GM19328 (cell line): ENCODE measurements around the gene SSR2.

Source experiments
- ATAC-seq: cut with Tn5 transposase; IDR thresholded peaks from one replicate; pipeline ENCODE4 v1.9.1; 2021; ENCODE audit warnings: mild to moderate bottlenecking, moderate library complexity; ENCODE audit not compliant: unreplicated experiment

The SSR2 gene

DNA sequence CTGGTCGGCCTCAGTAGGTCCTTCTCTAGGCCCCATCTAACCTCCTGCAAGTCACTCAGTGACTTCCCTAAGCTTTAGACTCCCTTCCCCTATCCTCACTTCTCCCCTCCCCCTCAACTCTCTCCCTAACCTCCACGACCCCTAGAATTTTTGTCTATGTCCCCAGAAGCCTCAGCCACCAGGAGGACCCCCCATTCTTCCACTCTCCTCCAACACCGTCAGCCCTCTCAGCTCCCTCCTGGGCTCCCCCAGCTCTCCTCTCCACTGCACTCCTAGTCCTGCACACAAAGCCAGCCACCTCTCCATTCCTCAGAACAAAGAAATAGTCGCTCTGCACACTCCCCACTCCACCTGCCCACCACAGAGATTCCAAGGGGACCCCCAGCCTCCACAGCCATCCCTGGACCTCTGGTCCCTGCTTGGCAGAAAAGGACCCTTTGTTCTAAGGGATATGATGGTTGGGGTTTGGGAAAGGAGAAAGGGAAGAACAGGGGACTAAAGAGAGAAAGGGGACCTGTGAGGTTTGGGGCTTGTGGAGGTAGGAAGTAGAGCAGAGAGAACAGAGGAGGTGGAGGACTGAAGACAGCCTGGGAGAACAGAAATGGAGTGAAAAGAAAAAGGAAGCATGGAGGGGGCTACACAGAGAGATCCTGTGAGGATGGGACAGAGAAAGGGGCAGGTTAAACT, 45.2 kb downstream of the SSR2 start:
- no peak for ATAC-seq

DNA sequence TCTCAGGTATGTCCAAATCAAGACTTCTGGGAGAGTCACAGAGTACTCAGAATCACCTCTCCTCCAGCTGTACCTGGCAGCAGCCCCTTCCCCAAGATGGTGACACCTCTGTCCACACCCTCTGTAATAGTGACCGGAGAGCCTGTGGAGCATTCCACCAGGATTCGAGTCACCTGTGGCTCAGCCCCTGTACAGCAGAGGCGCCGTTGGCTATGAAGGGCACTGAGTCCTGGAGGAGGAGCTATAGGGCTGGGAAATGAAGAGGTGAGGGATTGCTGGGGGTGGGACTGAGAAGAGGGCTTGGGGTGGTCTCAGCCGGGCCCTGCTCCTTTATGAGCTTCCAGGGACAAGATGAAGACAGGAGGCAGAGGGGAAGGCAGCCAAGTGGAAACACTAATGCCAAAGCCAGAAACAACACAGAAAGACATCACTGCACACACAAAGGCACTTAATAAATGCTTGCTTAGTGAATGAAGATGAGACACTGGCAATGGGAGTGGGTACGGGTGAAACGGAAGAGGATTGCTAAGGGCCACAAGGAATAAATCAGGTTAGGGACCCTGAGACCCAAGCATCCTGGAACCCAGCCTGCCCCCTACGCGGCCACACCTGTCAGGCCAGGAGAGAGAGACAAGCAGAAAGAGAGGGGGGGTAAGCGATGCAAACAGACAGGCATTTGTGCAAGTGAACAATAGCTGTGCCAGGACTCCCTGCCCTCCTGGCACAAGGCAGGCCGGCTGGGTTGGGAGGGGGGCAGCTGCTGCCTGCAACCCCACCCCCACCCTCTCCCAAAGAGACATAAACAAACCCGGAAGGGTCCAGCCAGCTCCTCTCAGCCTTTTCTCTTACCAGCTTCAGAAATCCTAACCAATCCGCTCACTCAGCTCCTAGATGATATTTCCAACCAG, 46.3 kb downstream of the SSR2 start:
- no peak for ATAC-seq

DNA sequence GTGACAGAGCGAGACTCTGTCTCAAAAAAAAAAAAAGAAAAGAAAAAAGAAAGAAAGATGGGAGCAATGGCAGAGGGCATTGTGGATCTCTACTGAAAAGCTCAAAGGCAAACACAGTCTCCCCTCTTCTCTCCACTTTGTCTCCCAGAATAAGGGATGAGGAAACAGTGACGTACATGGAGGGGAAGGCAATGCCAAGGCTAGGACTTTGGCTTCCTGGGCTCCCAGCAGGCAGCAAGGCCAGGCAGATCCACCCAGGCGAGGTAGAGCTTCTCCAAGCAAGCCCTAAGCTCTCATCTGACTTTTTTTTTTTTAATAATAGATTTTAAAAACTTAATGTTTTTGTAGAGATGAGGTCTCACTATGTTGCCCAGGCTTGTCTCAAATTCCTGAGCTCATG, 47.0 kb downstream of the SSR2 start:
- ATAC-seq, result no peak

DNA sequence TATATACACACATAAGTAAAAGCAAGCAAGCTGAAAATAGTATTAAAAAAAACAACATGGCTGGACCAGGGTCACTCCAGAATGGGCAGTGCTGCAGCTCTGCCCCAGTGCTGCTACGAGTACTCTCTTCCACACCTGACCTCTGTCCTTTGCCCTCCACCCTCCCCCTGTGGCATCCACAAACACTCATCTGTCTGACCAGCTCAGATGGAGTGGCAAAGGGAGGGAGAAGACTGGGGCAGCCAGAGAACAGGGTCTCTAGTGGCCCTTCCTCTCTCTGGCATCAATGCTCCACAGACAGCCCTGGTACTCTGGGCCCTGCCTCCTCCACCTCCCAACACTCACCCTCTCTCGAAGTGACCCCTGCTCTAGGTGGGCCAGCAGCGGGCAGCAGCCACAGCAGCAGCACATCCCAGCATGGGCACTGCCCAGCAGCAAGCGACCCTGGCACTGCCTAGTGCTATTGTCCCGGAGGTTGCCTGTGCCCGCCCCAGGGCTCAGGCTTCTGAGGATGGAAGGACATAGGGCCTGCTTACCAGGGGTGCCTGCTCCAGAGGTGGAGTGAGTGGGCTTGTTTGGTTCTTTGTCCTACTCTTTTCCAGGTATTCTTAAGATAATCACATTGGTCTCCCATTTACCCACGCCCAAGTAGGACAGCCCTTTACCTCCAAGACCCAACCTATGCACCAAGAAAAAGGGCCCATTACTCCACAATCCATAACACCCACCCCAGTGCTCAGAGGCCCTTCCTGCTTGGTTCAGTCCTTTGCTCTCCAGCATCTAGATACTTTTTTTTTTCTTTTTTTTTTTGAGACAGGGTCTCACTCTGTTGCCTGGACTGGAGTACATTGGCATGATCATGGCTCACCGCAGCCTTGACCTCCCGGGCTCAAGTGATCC, 48.6 kb downstream of the SSR2 start:
- no peak for ATAC-seq

DNA sequence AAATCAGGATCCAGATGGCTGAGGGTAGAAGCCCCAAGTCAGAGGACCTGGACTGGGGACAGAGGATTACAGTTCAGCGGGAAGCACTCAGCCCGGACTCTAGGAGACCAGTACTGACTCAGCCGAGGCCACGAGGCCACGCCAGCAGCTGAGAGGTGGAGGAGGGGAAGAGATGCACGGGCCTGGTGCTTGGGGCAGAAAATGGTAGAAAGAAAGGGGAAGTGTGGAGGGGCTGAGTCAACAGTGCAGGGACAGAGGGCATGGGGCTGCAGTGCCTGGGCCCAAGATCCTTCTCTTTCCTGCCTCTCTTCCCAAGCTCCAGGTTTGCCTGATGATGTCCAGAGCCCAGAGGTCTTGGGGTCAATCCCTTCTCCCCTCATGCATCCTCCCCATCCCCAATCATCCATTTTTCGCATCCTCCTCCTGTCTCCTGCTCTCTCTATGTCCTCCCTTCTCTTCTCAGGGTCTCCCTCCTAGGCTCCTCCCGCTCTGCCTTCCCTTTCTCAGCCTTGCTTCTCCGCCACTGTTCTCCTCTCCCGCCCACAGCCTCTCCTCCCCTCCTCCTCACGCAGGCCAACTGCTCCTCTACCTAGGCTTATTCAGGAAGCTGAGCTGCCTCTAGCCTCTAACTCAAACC, 50.1 kb downstream of the SSR2 start:
- ATAC-seq, result no peak

DNA sequence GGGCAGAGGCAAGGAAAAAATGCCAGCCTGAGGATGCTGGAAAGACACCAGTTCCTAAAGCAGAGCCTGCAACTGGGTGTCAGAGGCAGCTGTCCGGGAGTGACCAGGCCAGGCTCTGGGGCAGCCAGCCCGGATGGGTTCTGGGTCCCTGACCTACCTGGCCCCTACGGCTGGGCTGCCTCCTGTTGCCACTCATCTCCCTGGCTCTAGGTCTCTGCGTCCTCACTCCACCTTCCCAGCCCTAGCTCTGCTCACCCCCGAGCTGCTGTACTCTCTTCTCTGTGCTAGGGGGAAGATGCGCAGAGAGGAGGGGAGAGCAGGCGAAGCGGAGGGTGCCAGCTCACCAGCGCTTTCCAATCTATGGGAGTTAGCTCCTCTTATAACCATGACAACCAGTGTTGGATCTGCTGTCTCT, 51.4 kb downstream of the SSR2 start:
- no peak for ATAC-seq

DNA sequence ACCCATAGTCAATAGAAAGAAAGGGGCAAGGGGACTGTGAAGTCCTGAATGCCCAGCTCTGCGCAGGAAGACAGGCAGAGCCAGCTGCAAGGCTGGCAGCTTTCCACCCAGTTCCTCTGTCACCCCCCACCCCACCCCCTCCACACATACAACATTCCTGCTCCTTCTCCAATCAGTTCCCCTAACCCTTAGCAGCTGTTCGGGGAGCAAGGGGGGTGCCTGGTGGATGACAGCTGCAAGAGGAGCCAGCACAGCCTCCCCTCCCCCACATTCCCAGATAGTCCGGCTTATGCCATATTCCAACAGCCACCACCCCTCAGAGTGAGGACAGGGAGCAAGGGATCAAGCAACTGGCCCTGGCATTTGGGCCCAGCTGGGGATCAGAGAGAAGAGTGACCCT, 52.1 kb downstream of the SSR2 start:
- no peak for ATAC-seq

DNA sequence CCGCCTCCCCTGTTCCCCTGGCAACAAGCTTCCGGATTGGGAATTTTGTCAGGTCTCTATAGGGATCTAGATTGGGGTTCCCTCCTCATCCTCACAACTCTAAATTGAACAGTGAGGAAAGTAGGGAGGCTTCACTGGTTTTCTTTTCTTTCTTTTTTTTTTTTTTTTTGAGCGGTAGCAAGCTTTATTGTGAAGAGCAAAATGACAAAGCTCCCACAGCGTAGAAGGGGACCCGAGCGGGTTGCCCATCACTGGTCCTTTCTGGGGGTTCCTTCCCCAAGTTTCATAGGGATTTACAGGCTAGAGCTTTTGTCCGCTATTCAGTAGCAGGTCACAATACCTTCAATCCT, 52.7 kb downstream of the SSR2 start:
- no peak for ATAC-seq

DNA sequence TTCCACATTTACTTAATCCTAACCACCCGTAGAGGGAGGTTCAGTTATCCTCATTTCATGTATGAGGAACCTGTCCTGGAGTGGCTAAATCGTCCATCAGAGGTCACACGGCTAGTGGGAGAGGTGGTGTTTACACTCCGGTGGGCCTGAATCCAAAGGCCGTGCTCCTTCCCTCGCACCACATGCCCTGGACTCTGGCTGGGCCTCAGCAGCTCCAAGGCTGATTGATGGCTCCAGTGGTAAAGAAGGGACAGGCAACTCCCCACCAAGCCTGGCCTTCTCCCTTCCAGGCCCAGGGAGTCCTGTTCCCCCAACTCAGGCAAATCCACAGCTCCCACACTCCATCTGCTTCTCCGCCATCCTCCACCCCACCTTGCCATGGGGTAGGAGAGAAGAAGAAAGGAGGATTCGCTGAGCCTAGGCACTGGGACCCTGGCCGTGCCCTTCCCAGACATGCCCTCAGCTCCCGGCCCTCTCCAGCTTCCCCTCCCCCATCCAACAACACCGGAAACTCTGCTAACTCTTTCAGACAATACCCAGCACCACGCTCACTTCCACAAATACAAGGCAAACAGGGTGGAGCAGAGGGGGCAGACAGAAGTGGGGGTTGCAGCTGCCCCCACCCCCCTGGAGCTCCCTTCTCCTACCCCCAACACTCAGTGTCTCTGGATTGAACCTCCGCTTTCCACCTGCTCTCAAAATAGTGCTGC, 53.3 kb downstream of the SSR2 start:
- no peak for ATAC-seq

DNA sequence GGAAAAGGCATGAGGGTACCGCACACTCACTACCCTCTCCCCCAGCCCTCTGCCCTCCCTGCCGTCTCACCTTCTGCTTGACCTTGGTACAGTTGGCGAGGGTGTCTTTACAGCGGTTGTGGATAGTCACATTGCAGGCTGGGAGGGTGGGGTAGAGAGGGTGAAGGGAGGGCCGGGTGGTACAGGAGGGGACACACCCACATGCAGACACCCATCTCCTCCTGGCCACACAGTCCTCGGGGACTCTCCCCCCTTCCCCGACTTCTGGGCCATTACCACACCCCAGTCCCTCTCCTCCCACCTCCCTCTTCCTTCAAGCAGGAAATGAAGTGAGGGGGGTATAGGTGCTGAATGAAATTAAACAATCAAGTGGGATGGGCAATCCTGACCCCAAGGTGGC, 54.0 kb downstream of the SSR2 start:
- ATAC-seq, result no peak

DNA sequence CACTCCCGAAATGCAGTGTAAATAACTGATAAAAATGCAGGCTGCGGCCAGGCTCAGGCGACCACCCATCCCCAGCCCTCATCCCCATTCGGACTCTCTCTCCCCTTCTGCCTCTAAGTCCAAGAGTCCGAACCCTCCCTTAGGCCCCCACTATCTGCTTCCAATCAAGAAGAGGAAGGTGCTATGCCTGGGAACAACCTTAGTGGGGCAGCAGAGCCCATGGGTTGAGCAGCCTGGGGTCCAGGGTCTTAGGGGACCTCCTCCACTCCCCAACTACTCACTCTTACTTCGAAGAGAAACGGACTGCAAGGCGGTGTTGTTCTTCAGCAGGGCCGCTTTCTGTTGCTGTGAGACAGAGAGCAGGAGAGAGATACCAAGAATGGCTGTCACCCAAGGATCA, 54.6 kb downstream of the SSR2 start:
- ATAC-seq, result no peak

DNA sequence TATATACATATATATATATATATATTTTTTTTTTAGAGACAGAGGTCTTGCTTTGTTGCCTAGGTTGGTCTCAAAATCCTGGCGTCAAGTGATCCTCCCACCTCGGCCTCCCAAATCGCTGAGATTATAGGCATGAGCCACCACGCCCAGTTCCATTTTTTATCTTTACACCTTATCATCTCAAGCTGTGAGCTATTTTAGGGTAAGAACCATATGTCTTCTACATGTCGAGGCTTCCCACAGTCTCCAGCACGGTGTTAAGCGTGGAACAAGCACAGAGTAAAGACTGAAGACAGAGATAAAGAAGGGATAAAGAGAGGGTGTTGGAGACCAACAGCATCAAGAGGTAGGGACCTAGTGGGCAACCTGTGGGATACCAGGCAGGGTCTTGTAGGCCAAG, 56.6 kb downstream of the SSR2 start:
- ATAC-seq, result no peak

DNA sequence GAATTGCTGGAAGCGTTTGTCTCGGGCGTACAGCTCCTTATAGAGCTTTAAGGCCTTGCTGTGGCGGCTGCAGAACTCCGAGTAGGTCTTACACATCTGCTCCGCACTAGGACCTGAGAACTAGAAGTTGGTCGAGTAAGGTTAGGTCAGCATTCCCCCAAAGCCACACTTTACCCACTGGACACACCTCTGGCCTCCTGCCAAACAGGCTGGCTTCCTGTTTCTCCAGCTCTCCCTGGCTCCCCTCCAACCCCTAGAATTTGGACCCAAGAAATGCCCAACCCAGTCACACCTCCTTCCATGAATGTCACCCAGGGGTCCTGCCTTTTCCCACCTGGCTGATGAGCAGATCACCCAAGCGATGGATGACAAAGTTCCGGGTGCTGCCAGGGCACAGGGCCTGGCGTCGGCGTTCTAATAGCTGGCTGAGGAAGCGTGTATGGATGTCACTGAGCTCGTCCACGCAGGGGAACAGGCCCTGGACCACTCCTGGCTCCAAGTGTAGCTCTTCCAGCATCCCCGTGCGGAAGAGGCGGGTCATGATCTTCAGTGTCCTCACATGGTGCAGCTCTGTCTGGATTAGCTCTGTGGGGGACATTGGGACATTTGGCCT, 58.0 kb downstream of the SSR2 start:
- ATAC-seq, result no peak

DNA sequence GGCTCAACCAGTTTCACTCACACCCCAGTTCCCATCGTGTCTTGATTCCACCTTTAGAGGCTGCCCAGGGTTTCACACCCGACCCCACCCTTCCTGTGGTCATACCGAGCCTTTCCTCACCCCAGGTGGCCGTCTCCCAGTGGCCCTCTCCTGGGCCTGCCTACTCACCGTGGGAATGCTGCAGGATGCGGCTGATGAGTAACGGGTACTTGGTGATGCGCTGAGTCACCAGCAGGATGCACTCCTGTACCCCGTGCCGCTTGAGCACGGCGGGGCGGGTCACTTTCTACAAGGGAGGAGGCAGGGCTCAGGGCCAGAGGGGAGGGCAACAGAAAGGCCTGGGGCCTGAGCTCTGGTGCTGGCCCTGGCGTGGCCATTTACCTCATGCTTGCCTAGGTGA, 58.8 kb downstream of the SSR2 start:
- no peak for ATAC-seq

DNA sequence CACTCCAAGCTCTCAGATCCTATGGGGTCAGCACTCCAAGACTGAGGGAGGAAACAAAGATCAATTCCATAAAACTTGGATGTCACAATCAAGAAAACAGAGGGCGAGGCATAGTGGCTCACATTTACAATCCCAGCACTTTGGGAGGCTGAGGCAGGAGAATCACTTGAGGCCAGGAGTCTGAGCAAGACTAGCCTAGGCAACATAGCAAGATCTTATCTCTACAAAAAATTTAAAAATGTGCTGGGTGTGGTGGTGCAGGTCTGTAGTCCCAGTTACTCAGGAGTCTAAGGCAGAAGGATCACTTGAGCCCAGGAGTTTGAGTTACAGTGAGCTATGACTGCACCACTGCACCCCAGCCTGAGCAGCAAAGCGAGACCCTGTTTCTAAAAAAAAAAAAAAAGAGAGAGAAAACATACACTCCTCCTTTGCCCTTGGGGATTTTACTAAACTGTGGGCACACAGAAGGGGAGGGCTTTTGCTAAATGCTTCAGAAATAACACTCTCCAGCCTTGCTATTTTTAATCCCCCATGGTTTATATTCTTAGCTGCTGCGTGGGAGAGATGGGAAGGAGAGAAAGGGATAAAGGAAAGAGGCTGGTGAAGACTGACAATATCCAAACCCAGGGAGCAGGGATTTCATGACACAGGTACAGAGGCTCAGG, 60.5 kb downstream of the SSR2 start:
- no peak for ATAC-seq
